ENCODE data around the gene BSND.
"Not testable (repeated sequence)": the region's sequence is repeated elsewhere in the genome, so short reads cannot be mapped to it uniquely, and the experiment has no call there.

The BSND gene

GRCh38 chr1:55007625-55008024 is 8.9 kb downstream of the BSND start:
- ATAC-seq (replicated peaks) (no peak), DNase-seq (no peak)
- no peaks in the 10 kb centered on the region for H3K36me3 Mint-ChIP-seq
- no peak overlapping the region for H3K27ac Mint-ChIP-seq
- H3K4me3 Mint-ChIP-seq = no peak overlapping the region
- H3K27me3 Mint-ChIP-seq = peaks cover 0 to 5% of the 10 kb centered on the region in 2 donors
- H3K4me1 Mint-ChIP-seq = no peaks in the 10 kb centered on the region
- H3K9me3 Mint-ChIP-seq = peaks cover 0 to 3% of the 10 kb centered on the region in 2 donors

DNA sequence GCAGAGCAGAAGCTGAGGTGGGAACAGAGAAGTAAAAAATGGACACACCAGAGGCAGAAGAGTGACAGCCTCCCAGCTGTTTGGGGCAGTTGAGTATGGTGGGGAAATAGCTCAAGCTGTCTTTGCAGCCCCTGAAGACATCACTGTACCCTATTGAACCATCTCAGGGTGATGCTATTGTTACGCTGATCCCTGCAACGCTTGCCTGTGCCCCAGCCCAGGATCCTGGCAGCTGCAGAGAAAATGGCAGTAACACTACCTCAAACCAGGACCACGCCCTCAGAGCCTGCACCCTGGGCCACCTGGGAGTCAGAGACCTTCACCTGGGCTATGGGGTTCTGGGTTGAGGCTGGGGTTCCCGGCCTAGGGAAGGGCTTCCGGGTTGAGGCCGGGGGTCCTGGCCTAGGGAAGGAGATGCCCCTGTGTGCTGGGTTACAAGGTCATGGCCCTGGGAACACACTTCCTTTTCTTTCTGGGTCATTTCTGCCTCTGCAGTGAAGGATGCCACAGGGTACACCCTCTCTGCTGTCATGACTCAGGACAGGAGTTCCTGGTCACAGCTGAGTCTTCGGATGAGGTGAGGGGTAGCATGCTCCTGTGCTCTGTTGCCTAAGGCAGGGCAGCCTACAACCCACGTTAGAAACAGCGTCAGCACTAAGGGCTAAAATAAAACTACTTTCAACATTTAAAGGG is 11.6 kb downstream of the BSND start:
- peaks cover 0 to 3% of the 10 kb centered on the region in 2 donors for H3K9me3 Mint-ChIP-seq
- H3K27me3 Mint-ChIP-seq = peaks cover 10 to 25% of the 10 kb centered on the region in 2 donors
- no peak overlapping the region for H3K4me3 Mint-ChIP-seq
- no peak for DNase-seq
- H3K4me1 Mint-ChIP-seq = no peaks in the 10 kb centered on the region
- no peak for ATAC-seq (replicated peaks)
- no peaks in the 10 kb centered on the region for H3K36me3 Mint-ChIP-seq
- no peak overlapping the region for H3K27ac Mint-ChIP-seq

DNA sequence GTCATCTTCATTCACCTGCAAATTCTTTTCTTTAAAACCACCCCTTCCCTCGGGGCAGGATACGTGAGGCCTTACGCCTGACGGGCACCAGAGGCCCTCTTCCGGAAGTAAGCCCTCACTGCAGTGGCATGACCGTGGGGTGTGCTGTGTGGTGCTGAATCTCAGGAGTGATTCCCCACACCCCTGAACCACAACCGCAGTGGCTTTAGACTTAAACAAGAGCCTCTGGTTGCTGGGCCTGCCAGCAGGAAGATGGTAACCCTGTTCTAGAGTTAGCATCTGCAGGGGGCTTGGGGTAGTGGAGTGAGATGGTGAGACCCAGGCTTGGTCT is 12.1 kb downstream of the BSND start:
- H3K36me3 Mint-ChIP-seq = no peaks in the 10 kb centered on the region
- H3K9me3 Mint-ChIP-seq = peaks cover 0 to 3% of the 10 kb centered on the region in 2 donors
- H3K4me1 Mint-ChIP-seq = no peaks in the 10 kb centered on the region
- no peak for DNase-seq
- H3K27ac Mint-ChIP-seq = no peak overlapping the region
- H3K27me3 Mint-ChIP-seq = peaks cover 14 to 30% of the 10 kb centered on the region in 2 donors
- ATAC-seq (replicated peaks) = no peak
- H3K4me3 Mint-ChIP-seq = no peak overlapping the region

- H3K27ac Mint-ChIP-seq = no peak overlapping the region
- no peaks in the 10 kb centered on the region for H3K4me1 Mint-ChIP-seq
- peaks cover 16 to 34% of the 10 kb centered on the region in 2 donors for H3K27me3 Mint-ChIP-seq
- H3K4me3 Mint-ChIP-seq = no peak overlapping the region
- H3K36me3 Mint-ChIP-seq = no peaks in the 10 kb centered on the region
- ATAC-seq (replicated peaks) (no peak), DNase-seq (no peak)
- H3K9me3 Mint-ChIP-seq = peaks cover 0 to 3% of the 10 kb centered on the region in 2 donors
Observed at GRCh38 chr1:55012661-55013060, 13.9 kb downstream of the BSND start.

- Mint-ChIP-seq H3K9me3 (no peaks in the 10 kb centered on the region), H3K27ac (no peak overlapping the region), H3K36me3 (no peaks in the 10 kb centered on the region), H3K4me1 (no peaks in the 10 kb centered on the region), H3K27me3 (peaks cover 22 to 42% of the 10 kb centered on the region in 2 donors), H3K4me3 (no peak overlapping the region)
- ATAC-seq (replicated peaks) (no peak), DNase-seq (no peak)
Observed at GRCh38 chr1:55015123-55015522, 16.4 kb downstream of the BSND start.

DNA sequence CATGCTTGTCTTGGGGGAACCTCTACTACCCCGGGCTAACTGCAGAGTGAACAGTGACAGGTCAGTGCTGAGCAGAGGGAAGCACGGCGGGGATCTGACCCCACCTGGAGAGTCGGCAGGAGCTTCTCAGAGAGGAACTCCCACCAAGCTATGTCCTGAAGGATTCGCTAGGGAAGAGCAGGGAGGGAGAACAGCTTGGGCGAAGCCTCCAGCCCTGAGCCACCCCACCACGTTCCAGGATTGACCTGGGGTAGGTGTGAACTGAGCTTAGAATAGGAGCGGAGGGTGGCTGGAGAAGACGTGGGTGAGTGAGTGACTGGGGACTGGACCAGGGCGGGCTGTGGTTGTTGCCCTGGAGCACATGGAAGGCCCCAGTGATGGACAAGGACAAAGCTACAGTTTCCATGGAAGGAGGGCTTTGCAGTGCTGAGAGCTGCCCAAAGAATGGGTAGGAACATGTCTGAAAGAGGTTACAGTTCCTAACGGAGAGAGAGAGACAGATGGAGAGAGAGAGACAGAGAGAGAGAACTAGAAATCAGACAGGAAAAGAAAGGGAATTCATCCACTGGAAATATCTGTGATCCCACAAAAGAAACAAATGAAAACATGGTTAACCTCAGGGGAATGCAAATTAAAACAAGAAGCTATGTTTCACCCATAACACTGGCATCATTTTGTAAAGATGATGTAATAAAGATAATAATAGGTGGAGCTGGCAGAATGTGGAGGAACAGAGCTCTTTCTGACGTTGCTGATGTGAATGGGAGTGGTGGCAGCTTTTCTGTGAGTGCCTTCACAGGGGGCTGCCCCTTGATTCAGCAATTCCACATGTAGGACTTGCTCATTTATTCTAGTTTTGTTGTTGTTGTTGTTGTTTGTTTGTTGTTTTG is 17.2 kb downstream of the BSND start:
- no peaks in the 10 kb centered on the region for H3K36me3 Mint-ChIP-seq
- H3K27ac Mint-ChIP-seq = no peak overlapping the region
- no peak overlapping the region for H3K4me3 Mint-ChIP-seq
- no peaks in the 10 kb centered on the region for H3K9me3 Mint-ChIP-seq
- peaks cover 27 to 46% of the 10 kb centered on the region in 2 donors for H3K27me3 Mint-ChIP-seq
- ATAC-seq (replicated peaks) (no peak), DNase-seq (no peak)
- H3K4me1 Mint-ChIP-seq = no peaks in the 10 kb centered on the region

GRCh38 chr1:55018395-55018794 is 19.7 kb downstream of the BSND start:
- H3K27me3 Mint-ChIP-seq = peaks cover 35 to 44% of the 10 kb centered on the region in 2 donors
- no peaks in the 10 kb centered on the region for H3K4me1 Mint-ChIP-seq
- no peak overlapping the region for H3K27ac Mint-ChIP-seq
- no peak for ATAC-seq (replicated peaks)
- H3K4me3 Mint-ChIP-seq = no peak overlapping the region
- no peaks in the 10 kb centered on the region for H3K36me3 Mint-ChIP-seq
- no peaks in the 10 kb centered on the region for H3K9me3 Mint-ChIP-seq
- DNase-seq = no peak

DNA sequence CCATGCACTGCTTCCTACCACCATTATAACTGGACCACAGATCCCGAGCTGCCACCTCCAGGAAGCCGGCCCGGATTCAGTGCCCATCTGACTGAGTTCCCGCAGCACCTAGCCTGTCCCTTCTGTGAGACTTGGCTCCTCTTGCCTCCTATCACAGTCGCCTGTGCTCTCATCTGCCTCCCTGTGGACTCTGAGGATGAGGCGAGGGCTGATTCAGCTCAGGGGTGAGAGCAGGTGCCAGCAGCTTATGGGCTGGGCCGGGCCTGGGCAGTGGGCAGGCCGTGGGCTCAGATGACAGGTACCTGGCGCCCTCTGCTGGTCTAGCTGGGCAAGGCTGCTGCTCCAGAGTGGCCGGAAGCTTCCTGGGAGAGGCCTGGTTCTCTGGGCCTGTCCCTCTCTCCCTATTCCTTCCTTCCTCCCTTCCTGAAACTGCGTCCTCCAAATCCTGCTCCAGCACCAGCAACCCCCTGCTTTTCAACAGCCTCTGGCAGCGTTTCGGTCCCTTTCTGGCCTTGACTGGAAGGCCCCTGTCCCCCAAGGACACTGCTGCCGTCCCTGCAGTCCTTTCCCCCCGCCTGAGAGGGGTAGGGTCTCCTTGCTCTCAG is 23.3 kb downstream of the BSND start:
- no peak overlapping the region for H3K27ac Mint-ChIP-seq
- H3K4me3 Mint-ChIP-seq = no peak overlapping the region
- H3K9me3 Mint-ChIP-seq = no peaks in the 10 kb centered on the region
- ATAC-seq (replicated peaks) (peak; percentile 96 to 100), DNase-seq (peak; percentile 62)
- H3K4me1 Mint-ChIP-seq = no peaks in the 10 kb centered on the region
- H3K27me3 Mint-ChIP-seq = peaks cover 18 to 27% of the 10 kb centered on the region in 2 donors
- no peaks in the 10 kb centered on the region for H3K36me3 Mint-ChIP-seq

GRCh38 chr1:55024163-55024562 is 25.4 kb downstream of the BSND start:
- ATAC-seq (replicated peaks); DNase-seq; H3K4me3 Mint-ChIP-seq; H3K27ac Mint-ChIP-seq; H3K9me3 Mint-ChIP-seq; H3K36me3 Mint-ChIP-seq; H3K4me1 Mint-ChIP-seq: not testable (repeated sequence)
- H3K27me3 Mint-ChIP-seq = peaks cover 12 to 23% of the 10 kb centered on the region in 2 donors

GRCh38 chr1:55026682-55027081 is 27.9 kb downstream of the BSND start:
- H3K36me3 Mint-ChIP-seq; H3K4me1 Mint-ChIP-seq; ATAC-seq (replicated peaks); H3K27ac Mint-ChIP-seq; H3K9me3 Mint-ChIP-seq; H3K4me3 Mint-ChIP-seq; DNase-seq: not testable (repeated sequence)
- peaks cover 0 to 19% of the 10 kb centered on the region in 2 donors for H3K27me3 Mint-ChIP-seq

GRCh38 chr1:55031098-55031497 is 32.4 kb downstream of the BSND start:
- not testable (repeated sequence) for ATAC-seq (replicated peaks); H3K4me1 Mint-ChIP-seq; H3K36me3 Mint-ChIP-seq; H3K9me3 Mint-ChIP-seq; DNase-seq; H3K27ac Mint-ChIP-seq; H3K4me3 Mint-ChIP-seq
- H3K27me3 Mint-ChIP-seq = peaks cover 25 to 29% of the 10 kb centered on the region in 2 donors

GRCh38 chr1:55033265-55033614 is 34.5 kb downstream of the BSND start:
- no peak for ATAC-seq (replicated peaks)
- Mint-ChIP-seq H3K4me1 (peaks cover 0 to 3% of the 10 kb centered on the region in 2 donors), H3K4me3 (no peak overlapping the region), H3K9me3 (peaks cover 3 to 4% of the 10 kb centered on the region in 2 donors), H3K27ac (no peak overlapping the region), H3K36me3 (peaks cover 0 to 1% of the 10 kb centered on the region in 2 donors), H3K27me3 (peaks cover 39 to 45% of the 10 kb centered on the region in 2 donors)
- DNase-seq = no peak

DNA sequence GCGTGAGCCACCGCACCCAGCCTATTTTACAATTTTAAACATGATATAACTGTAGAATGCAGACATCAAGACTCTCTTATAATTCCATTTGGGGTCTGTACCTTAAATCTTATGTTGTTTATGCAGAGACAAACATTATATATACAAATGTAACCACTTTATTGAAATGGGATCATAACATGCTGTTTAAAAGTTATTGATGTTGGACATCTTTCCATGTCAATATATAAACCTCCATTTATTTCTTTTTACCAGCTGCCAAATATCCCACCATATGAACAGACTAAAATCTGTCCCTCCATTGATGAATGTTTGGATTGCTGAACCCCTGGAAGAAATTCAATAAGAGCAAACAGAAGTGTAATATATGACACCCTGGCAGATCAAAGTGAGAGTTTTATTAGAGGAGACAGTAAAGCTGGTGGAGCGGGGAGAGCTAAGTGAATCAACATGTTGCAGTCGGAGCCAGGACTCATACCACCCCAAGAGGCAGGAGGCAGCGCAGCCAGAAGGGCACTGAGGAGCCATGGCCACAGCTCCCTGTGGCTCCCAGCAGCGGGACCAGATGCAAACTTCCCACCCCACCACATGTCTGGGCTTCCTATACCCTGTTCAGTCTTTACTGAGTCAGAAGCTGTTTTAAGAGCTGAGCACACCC is 35.9 kb downstream of the BSND start:
- DNase-seq (no peak), ATAC-seq (replicated peaks) (no peak)
- Mint-ChIP-seq H3K27me3 (peaks cover 50 to 58% of the 10 kb centered on the region in 2 donors), H3K4me3 (no peak overlapping the region), H3K27ac (no peak overlapping the region), H3K36me3 (peaks cover 0 to 1% of the 10 kb centered on the region in 2 donors), H3K9me3 (peaks cover 3 to 4% of the 10 kb centered on the region in 2 donors), H3K4me1 (peaks cover 3 to 7% of the 10 kb centered on the region in 2 donors)

DNA sequence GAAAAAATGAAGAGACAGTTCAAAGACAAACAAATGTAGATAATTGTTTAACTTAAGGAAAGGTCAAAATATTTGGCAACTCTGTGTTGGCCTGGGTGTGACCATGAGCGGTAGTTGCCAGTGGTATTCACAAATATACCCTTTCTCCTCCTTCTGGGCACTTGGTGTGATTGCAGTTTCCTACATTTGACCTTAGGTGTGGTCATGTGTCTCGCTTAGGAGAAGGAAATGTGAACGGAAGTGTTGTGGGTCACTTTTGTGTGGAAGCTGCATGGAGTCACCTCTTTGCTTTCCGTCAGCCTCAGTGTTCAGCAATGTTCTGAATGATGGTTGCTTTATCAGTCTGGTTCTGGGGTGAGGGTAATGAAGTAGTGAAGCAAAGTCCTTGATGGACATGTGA is 37.2 kb downstream of the BSND start:
- H3K4me1 Mint-ChIP-seq = peaks cover 9 to 13% of the 10 kb centered on the region in 2 donors
- no peak overlapping the region for H3K4me3 Mint-ChIP-seq
- peaks cover 0 to 1% of the 10 kb centered on the region in 2 donors for H3K36me3 Mint-ChIP-seq
- ATAC-seq (replicated peaks) = no peak
- DNase-seq = no peak
- no peak overlapping the region for H3K27ac Mint-ChIP-seq
- H3K27me3 Mint-ChIP-seq = peaks cover 57 to 71% of the 10 kb centered on the region in 2 donors
- H3K9me3 Mint-ChIP-seq = peaks cover 3 to 4% of the 10 kb centered on the region in 2 donors
